B cell (primary cell): ENCODE results near the gene DPP10. TPM values are rescaled to one million over a fixed set of nuclear protein-coding genes. Genes with fewer than 3 reads are reported as not detected.

Source experiments
- ATAC-seq: fragments of 200-7000 bp; cut with Tn5 transposase; one replicate; pipeline ENCODE4 v1.10.0; 2021; ENCODE audit warnings: low read depth, mild to moderate bottlenecking, moderate number of reproducible peaks, moderate library complexity
- CTCF ChIA-PET: fragments of 350-600 bp; sonication (Branson Sonifier 250); formaldehyde crosslinking; loops from one replicate; lab custom pipeline; 2021; ENCODE audit warnings: antibody characterized with exemption, inconsistent platforms; lab: Charles Lee
- POLR2A ChIA-PET: fragments of 350-600 bp; sonication (Branson Sonifier 250); formaldehyde crosslinking; loops from one replicate; lab custom pipeline; 2021; ENCODE audit warnings: antibody characterized with exemption; lab: Charles Lee
- DNase-seq: peaks from one replicate; pipeline ENCODE4 v3.0.0; 2013
- H2AFZ ChIP-seq: 2 replicates; pipeline ENCODE4 v1.6.1; 2012; ENCODE audit warnings: mild to moderate bottlenecking, low read depth, low read length; ENCODE audit not compliant: insufficient read depth, poor library complexity, severe bottlenecking
- H3K27ac ChIP-seq, 2 donors: 1 replicate in 1 of 2; 2 replicates in 1 of 2; pipeline ENCODE4 v1.5.1; 2012 to 2013; ENCODE audit warnings: low read length in 2 of 2, mild to moderate bottlenecking in 2 of 2, moderate library complexity in 1 of 2
- H3K27me3 ChIP-seq, 4 experiments: fragments of 200-600 bp in 1 of 4; sonication (generic) in 1 of 4; replicated peaks in 1 of 4; 1 replicate in 2 of 4; 2 replicates in 2 of 4; pipeline versions ENCODE4 v1.6.1 to v1.7.0; 2013 to 2016; ENCODE audit warnings: low read length in 3 of 4, mild to moderate bottlenecking in 2 of 4, mixed read lengths in 1 of 4, moderate library complexity in 1 of 4; ENCODE audit not compliant: insufficient read depth in 4 of 4, control insufficient read depth in 3 of 4; ENCODE audit errors: control extremely low read depth in 1 of 4
- H3K36me3 ChIP-seq, 2 experiments: replicated peaks in 1 of 2; 1 replicate in 1 of 2; 2 replicates in 1 of 2; pipeline versions ENCODE4 v1.6.1 to v1.7.1; 2013; ENCODE audit warnings: low read length in 1 of 2; ENCODE audit not compliant: insufficient read depth in 2 of 2, control insufficient read depth in 1 of 2; ENCODE audit errors: control extremely low read depth in 1 of 2, extremely low read depth in 1 of 2
- H3K4me1 ChIP-seq, 2 donors: fragments of 200-600 bp in 1 of 2; sonication (generic) in 1 of 2; 1 replicate in 1 of 2; 2 replicates in 1 of 2; pipeline versions ENCODE4 v1.5.1 to v1.6.1; 2013 to 2017; ENCODE audit warnings: low read length in 2 of 2; ENCODE audit not compliant: control insufficient read depth in 2 of 2, insufficient read depth in 2 of 2
- H3K4me2 ChIP-seq: replicated peaks from 2 replicates; pipeline ENCODE3; 2012; ENCODE audit warnings: mild to moderate bottlenecking, low read depth, low read length; ENCODE audit not compliant: poor library complexity, severe bottlenecking
- H3K4me3 ChIP-seq, 5 experiments: fragments of 200-600 bp in 1 of 5; sonication (generic) in 1 of 5; 1 replicate in 3 of 5; 2 replicates in 2 of 5; pipeline versions ENCODE4 v1.5.1 to v1.7.0; 2011 to 2016; ENCODE audit warnings: low read length in 4 of 5, mild to moderate bottlenecking in 4 of 5, low read depth in 2 of 5, control low read depth in 1 of 5, moderate library complexity in 1 of 5; ENCODE audit not compliant: insufficient read depth in 1 of 5; ENCODE audit errors: control extremely low read depth in 1 of 5, extremely low read depth in 1 of 5
- H3K79me2 ChIP-seq: fragments of 200-600 bp; sonication (generic); one replicate; pipeline ENCODE4 v1.6.0; 2016; ENCODE audit warnings: low read length; ENCODE audit not compliant: control insufficient read depth, insufficient read depth
- H3K9ac ChIP-seq: fragments of 200-600 bp; sonication (generic); 2 replicates; pipeline ENCODE4 v1.6.1; 2017; ENCODE audit warnings: mild to moderate bottlenecking, low read length, moderate library complexity
- H3K9me3 ChIP-seq, 3 donors: one replicate each; pipeline versions ENCODE4 v1.6.1 to v1.7.1; 2013; ENCODE audit warnings: low read length in 2 of 3; ENCODE audit not compliant: control insufficient read depth in 2 of 3, insufficient read depth in 1 of 3; ENCODE audit errors: control extremely low read depth in 1 of 3
- H4K20me1 ChIP-seq: 2 replicates; pipeline ENCODE4 v1.6.0; 2012; ENCODE audit warnings: mild to moderate bottlenecking, low read length; ENCODE audit not compliant: insufficient read depth, control insufficient read depth, poor library complexity, severe bottlenecking
- H3K27ac Mint-ChIP-seq: one replicate; pipeline ENCODE4 v1.8.0; 2021; ENCODE audit warnings: mixed read lengths
- H3K27me3 Mint-ChIP-seq: one replicate; pipeline ENCODE4 v1.8.0; 2021; ENCODE audit warnings: mixed read lengths
- H3K4me1 Mint-ChIP-seq: one replicate; pipeline ENCODE4 v1.8.0; 2021; ENCODE audit warnings: mixed read lengths
- H3K4me3 Mint-ChIP-seq: one replicate; pipeline ENCODE4 v1.8.0; 2021; ENCODE audit warnings: mixed read lengths
- H3K9me3 Mint-ChIP-seq: one replicate; pipeline ENCODE4 v1.8.0; 2022; ENCODE audit warnings: mixed read lengths; ENCODE audit not compliant: insufficient read depth
- EZH2 ChIP-seq: IDR thresholded peaks from 2 replicates; pipeline ENCODE4 v1.6.1; 2012; ENCODE audit warnings: borderline replicate concordance, low read depth, mild to moderate bottlenecking, moderate library complexity, low read length; ENCODE audit not compliant: insufficient read depth, poor library complexity, severe bottlenecking
- whole genome bisulfite sequencing: methylation state at CpG from one replicate; pipeline ENCODE4 v1.1.5; 2013; ENCODE audit warnings: missing lambda C conversion rate; ENCODE audit not compliant: insufficient coverage; 5-methylcytosine and 5-hydroxymethylcytosine counted together
- intact Hi-C: fragments of 100-400 bp; cut with micrococcal nuclease; formaldehyde crosslinking; loops from one replicate; pipeline ENCODE4 v1.10.0; 2022
- polyA plus RNA-seq: library from polyadenylated mRNA; depleted of rRNA; stranded (reverse); fragments of >200 nt; gene quantifications from 2 replicates; pipeline ENCODE4 v1.2.3, GENCODE V29; 2012
- total RNA-seq, 2 donors: library from RNA; stranded (reverse); fragments of 120-200 nt in 1 of 2; gene quantifications; 1 replicate in 1 of 2; 2 replicates in 1 of 2; pipeline versions ENCODE4 v1.2.3 to v1.2.4, GENCODE V29; 2013 to 2022
- TF ChIP-seq, protein P1 (sequence below): fragments of 200-600 bp; IDR thresholded peaks from one replicate; pipeline ENCODE4 v1.8.0; 2022; ENCODE audit warnings: antibody characterized with exemption, mild to moderate bottlenecking

Gene DPP10
- total and polyA plus RNA-seq, 2 donors (not counting 1 experiment from before 2014, with no cell fraction given): not detected

DNA sequence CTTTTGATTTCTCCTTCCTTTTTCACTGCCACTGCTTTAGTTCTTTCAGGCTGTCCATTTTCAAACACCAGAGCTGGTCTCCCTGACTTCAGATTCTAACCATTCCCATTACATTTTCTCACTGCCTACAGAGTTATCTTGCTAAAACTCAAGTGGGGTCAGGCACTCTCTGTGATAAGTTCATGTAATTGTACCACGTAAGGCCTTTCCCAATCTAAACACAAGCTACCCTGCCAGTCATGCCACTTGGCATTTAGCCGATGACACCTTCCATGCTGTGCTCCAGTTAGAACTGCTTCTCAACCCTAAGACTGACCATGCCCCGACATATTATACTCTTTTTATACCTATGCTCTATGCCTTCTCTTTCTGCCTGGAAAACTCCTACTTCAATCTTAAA is 592.4 kb downstream of the DPP10 start:
- Histone ChIP-seq H2AFZ (no peak overlapping the region), H3K27me3 (no peaks in the 10 kb centered on the region), H3K4me3 (no peak overlapping the region), H3K36me3 (no peaks in the 10 kb centered on the region), H3K4me2 (no peak overlapping the region), H3K27ac (no peak overlapping the region), H3K9ac (no peak overlapping the region), H3K79me2 (no peaks in the 10 kb centered on the region), H3K9me3 (no peaks in the 10 kb centered on the region), H4K20me1 (no peaks in the 10 kb centered on the region), H3K4me1 (no peaks in the 10 kb centered on the region)
- no peak for TF ChIP-seq EZH2
- TF ChIP-seq, protein P1, sequence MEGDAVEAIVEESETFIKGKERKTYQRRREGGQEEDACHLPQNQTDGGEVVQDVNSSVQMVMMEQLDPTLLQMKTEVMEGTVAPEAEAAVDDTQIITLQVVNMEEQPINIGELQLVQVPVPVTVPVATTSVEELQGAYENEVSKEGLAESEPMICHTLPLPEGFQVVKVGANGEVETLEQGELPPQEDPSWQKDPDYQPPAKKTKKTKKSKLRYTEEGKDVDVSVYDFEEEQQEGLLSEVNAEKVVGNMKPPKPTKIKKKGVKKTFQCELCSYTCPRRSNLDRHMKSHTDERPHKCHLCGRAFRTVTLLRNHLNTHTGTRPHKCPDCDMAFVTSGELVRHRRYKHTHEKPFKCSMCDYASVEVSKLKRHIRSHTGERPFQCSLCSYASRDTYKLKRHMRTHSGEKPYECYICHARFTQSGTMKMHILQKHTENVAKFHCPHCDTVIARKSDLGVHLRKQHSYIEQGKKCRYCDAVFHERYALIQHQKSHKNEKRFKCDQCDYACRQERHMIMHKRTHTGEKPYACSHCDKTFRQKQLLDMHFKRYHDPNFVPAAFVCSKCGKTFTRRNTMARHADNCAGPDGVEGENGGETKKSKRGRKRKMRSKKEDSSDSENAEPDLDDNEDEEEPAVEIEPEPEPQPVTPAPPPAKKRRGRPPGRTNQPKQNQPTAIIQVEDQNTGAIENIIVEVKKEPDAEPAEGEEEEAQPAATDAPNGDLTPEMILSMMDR: no peak
- intact Hi-C loops: no loop called here
- no peak overlapping the region for H3K27ac Mint-ChIP-seq
- peaks cover 7% of the 10 kb centered on the region for H3K9me3 Mint-ChIP-seq
- no peaks in the 10 kb centered on the region for H3K4me1 Mint-ChIP-seq
- DNase-seq (no peak), ATAC-seq (no peak)
- CTCF ChIA-PET: no interaction called here
- 77% methylated on average over 3 of the region's 3 CpGs for WGBS
- H3K4me3 Mint-ChIP-seq: no peak overlapping the region
- no peaks in the 10 kb centered on the region for H3K27me3 Mint-ChIP-seq
- POLR2A ChIA-PET: no interaction called here

DNA sequence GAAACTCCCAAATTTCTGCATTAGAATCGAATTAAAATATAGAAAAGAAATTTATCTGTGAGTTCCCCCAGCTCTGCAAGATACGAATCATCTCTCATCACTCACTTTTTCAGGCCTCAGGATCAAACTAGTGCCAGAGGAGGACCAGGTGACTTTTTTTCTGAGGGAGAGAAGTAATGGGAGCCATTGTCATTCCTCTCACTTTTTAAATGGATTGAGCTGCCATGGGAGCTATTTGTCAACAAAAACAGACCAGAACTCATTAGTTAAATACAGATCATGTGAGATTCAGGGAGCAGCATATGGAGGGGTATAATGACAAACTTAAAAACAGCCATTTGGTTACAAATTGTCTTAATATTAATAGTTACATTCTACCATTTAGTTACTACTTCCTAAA is 594.4 kb downstream of the DPP10 start:
- Histone ChIP-seq H3K36me3 (no peaks in the 10 kb centered on the region), H3K4me2 (no peak overlapping the region), H3K4me3 (no peak overlapping the region), H3K79me2 (no peaks in the 10 kb centered on the region), H4K20me1 (no peaks in the 10 kb centered on the region), H3K9ac (no peak overlapping the region), H2AFZ (no peak overlapping the region), H3K27me3 (no peaks in the 10 kb centered on the region), H3K27ac (no peak overlapping the region), H3K4me1 (no peaks in the 10 kb centered on the region), H3K9me3 (peaks cover 0 to 2% (median 0%) of the 10 kb centered on the region in 3 donors)
- no peaks in the 10 kb centered on the region for H3K4me1 Mint-ChIP-seq
- H3K27me3 Mint-ChIP-seq: no peaks in the 10 kb centered on the region
- H3K9me3 Mint-ChIP-seq: peaks cover 7% of the 10 kb centered on the region
- no peak for ATAC-seq
- no CpG with 5 or more reads among the region's 2 CpGs for WGBS
- no peak overlapping the region for H3K27ac Mint-ChIP-seq
- POLR2A ChIA-PET: no interaction called here
- no peak overlapping the region for H3K4me3 Mint-ChIP-seq
- intact Hi-C loops: no loop called here
- CTCF ChIA-PET: no interaction called here
- no peak for DNase-seq
- no peak for TF ChIP-seq EZH2
- TF ChIP-seq, protein P1: no peak
